ENCODE data around the gene MILR1.

GRCh38 chr17:64420143-64420670 lies 28.7 kb upstream of the MILR1 start:
- TF ChIP-seq CTCF (IDR thresholded peaks at IDR 0.05) = peak; percentile 69 to 81 (median 74)
- TF ChIP-seq POLR2A (IDR thresholded peaks at IDR 0.05) = no peak
